Body of pancreas (tissue), 4 donors: ENCODE data around the gene EEF2KMT.
"Not testable (repeated sequence)": the region's sequence is repeated elsewhere in the genome, so short reads cannot be mapped to it uniquely, and the experiment has no call there.

Experiments used
- POLR2A ChIP-seq, 3 donors: fragments of 450-650 bp; IDR thresholded peaks; one replicate each; pipeline ENCODE4 v1.6.1; 2016; ENCODE audit warnings: antibody characterized with exemption in 3 of 3, mild to moderate bottlenecking in 2 of 3
- TF ChIP-seq, protein P1 (sequence below), 7 experiments: fragments of 450-650 bp in 4 of 7; fragments of 200-600 bp in 3 of 7; sonication (generic) in 3 of 7; IDR thresholded peaks; one replicate each; pipeline ENCODE4 v1.5.1; 2016 to 2019; ENCODE audit warnings: antibody characterized with exemption in 7 of 7

DNA sequence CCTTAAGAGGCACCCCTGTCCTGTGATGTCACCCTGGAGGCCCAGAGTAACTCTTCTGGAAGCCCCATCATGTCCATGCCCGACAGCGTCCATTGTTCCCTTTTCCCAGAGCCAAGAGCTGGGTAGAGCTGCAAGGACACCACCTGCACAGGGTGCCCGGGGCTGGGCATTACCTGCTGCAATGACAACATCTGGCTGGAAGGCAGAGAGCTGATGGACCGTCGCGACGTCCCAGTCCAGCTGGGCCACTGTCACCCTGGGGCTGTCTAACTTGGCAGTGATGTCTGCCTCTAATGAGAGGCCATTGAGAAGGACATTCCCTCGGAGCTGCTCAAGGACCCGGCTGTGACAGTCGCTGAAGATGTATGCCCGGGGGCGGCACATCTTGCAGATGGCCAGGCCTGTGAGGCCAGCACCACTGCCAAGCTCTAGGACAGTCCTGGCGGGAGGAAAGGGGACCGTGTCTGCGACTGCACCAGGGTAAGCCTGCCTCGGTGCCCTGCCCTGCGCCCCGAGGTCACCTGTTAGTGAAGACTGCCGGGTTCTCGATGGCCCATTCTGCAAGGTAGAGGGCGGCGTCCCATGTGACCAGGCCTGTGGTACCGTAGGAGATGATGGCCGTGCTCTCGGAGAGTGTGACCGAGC is 7.6 kb downstream of the EEF2KMT start:
- TF ChIP-seq, protein P1, sequence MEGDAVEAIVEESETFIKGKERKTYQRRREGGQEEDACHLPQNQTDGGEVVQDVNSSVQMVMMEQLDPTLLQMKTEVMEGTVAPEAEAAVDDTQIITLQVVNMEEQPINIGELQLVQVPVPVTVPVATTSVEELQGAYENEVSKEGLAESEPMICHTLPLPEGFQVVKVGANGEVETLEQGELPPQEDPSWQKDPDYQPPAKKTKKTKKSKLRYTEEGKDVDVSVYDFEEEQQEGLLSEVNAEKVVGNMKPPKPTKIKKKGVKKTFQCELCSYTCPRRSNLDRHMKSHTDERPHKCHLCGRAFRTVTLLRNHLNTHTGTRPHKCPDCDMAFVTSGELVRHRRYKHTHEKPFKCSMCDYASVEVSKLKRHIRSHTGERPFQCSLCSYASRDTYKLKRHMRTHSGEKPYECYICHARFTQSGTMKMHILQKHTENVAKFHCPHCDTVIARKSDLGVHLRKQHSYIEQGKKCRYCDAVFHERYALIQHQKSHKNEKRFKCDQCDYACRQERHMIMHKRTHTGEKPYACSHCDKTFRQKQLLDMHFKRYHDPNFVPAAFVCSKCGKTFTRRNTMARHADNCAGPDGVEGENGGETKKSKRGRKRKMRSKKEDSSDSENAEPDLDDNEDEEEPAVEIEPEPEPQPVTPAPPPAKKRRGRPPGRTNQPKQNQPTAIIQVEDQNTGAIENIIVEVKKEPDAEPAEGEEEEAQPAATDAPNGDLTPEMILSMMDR (IDR thresholded peaks at IDR 0.05), result not testable (repeated sequence)
- not testable (repeated sequence) for TF ChIP-seq POLR2A (IDR thresholded peaks at IDR 0.05)
